Upper lobe of right lung (tissue), 1 donor: Measurements from ENCODE around the gene RNF13. TPM values are rescaled to one million over a fixed set of nuclear protein-coding genes. Genes with fewer than 3 reads are reported as not detected.
"Not testable (repeated sequence)": the region's sequence is repeated elsewhere in the genome, so short reads cannot be mapped to it uniquely, and the experiment has no call there.

ENCODE experiments used
- ATAC-seq: fragments of 200-7000 bp; cut with Tn5 transposase; one replicate; pipeline ENCODE4 v1.9.1; 2020; ENCODE audit warnings: mild to moderate bottlenecking, moderate library complexity
- DNase-seq: peaks from one replicate; pipeline ENCODE4 v3.0.0-alpha.2; 2020
- H3K27ac ChIP-seq: fragments of 200-600 bp; one replicate; pipeline ENCODE4 v1.8.0; 2022
- H3K27me3 ChIP-seq: fragments of 200-600 bp; one replicate; pipeline ENCODE4 v1.8.0; 2022; ENCODE audit warnings: mild to moderate bottlenecking
- H3K36me3 ChIP-seq: fragments of 200-600 bp; one replicate; pipeline ENCODE4 v1.8.0; 2022
- H3K4me1 ChIP-seq: fragments of 200-600 bp; one replicate; pipeline ENCODE4 v1.8.0; 2022
- H3K4me3 ChIP-seq: fragments of 200-600 bp; one replicate; pipeline ENCODE4 v1.8.0; 2022; ENCODE audit warnings: mild to moderate bottlenecking
- H3K9me3 ChIP-seq: fragments of 200-600 bp; one replicate; pipeline ENCODE4 v1.8.0; 2022
- CTCF ChIP-seq: fragments of 200-600 bp; IDR thresholded peaks from one replicate; pipeline ENCODE4 v1.8.0; 2022; ENCODE audit warnings: antibody characterized with exemption
- intact Hi-C: fragments of 100-400 bp; cut with DNase I; formaldehyde crosslinking; loops from one replicate; pipeline ENCODE4 v1.11.0; 2022
- total RNA-seq: library from RNA; stranded (reverse); fragmentation: NEBNext Ultra II Directional; extraction: Animal tissue kit (Norgen Biotek cat#: 25700); gene quantifications from one replicate; pipeline ENCODE4 v1.2.1, GENCODE V29; 2021
- donor health status: DM: no; HTN: yes; CAD: no; lungs with severe emphysema.

Gene RNF13
- total RNA-seq, 1 donor from 2014 or later, result 136 TPM

GRCh38 chr3:149830902-149831301 lies 17.9 kb downstream of the RNF13 start:
- ATAC-seq (no peak), DNase-seq (no peak)
- TF ChIP-seq CTCF, result no peak
- H3K36me3 ChIP-seq, result no peaks in the 10 kb centered on the region
- no peak overlapping the region for H3K4me3 ChIP-seq
- H3K27me3 ChIP-seq, result no peaks in the 10 kb centered on the region
- no peak overlapping the region for H3K27ac ChIP-seq
- peaks cover 9% of the 10 kb centered on the region for H3K9me3 ChIP-seq
- no peaks in the 10 kb centered on the region for H3K4me1 ChIP-seq
- intact Hi-C loops, result no loop called here

GRCh38 chr3:149831321-149831720 lies 18.3 kb downstream of the RNF13 start:
- TF ChIP-seq CTCF, result no peak
- DNase-seq (no peak), ATAC-seq (no peak)
- H3K36me3 ChIP-seq, result no peaks in the 10 kb centered on the region
- H3K4me1 ChIP-seq, result no peaks in the 10 kb centered on the region
- no peak overlapping the region for H3K27ac ChIP-seq
- intact Hi-C loops, result no loop called here
- H3K4me3 ChIP-seq, result no peak overlapping the region
- no peaks in the 10 kb centered on the region for H3K27me3 ChIP-seq
- H3K9me3 ChIP-seq, result peaks cover 9% of the 10 kb centered on the region

GRCh38 chr3:149832086-149832485 lies 19.1 kb downstream of the RNF13 start:
- Histone ChIP-seq H3K27ac (no peak overlapping the region), H3K9me3 (peaks cover 9% of the 10 kb centered on the region), H3K27me3 (no peaks in the 10 kb centered on the region), H3K4me3 (no peak overlapping the region), H3K4me1 (no peaks in the 10 kb centered on the region), H3K36me3 (no peaks in the 10 kb centered on the region)
- ATAC-seq (no peak), DNase-seq (no peak)
- no peak for TF ChIP-seq CTCF
- intact Hi-C loops, result no loop called here

- H3K9me3 ChIP-seq, result peaks cover 9% of the 10 kb centered on the region
- no peaks in the 10 kb centered on the region for H3K36me3 ChIP-seq
- no peak for ATAC-seq
- no peaks in the 10 kb centered on the region for H3K4me1 ChIP-seq
- TF ChIP-seq CTCF, result no peak
- no peaks in the 10 kb centered on the region for H3K27me3 ChIP-seq
- DNase-seq, result no peak
- H3K27ac ChIP-seq, result no peak overlapping the region
- H3K4me3 ChIP-seq, result no peak overlapping the region
- intact Hi-C loops, result no loop called here
Observed at GRCh38 chr3:149833241-149833640, 20.2 kb downstream of the RNF13 start.

- H3K27me3 ChIP-seq, ATAC-seq, intact Hi-C loops, DNase-seq, H3K27ac ChIP-seq, H3K9me3 ChIP-seq, H3K36me3 ChIP-seq, H3K4me3 ChIP-seq: not testable (repeated sequence)
- H3K4me1 ChIP-seq, result peaks cover 12% of the 10 kb centered on the region
Observed at GRCh38 chr3:149838491-149838890, 25.5 kb downstream of the RNF13 start.

- H3K27ac ChIP-seq, ATAC-seq, intact Hi-C loops, H3K9me3 ChIP-seq, H3K27me3 ChIP-seq, H3K36me3 ChIP-seq, H3K4me3 ChIP-seq, DNase-seq: not testable (repeated sequence)
- peaks cover 12% of the 10 kb centered on the region for H3K4me1 ChIP-seq
Observed at GRCh38 chr3:149839469-149839868, 26.5 kb downstream of the RNF13 start.

GRCh38 chr3:149839896-149840295 lies 26.9 kb downstream of the RNF13 start:
- no peaks in the 10 kb centered on the region for H3K9me3 ChIP-seq
- no peaks in the 10 kb centered on the region for H3K36me3 ChIP-seq
- TF ChIP-seq CTCF, result no peak
- DNase-seq (no peak), ATAC-seq (no peak)
- no peaks in the 10 kb centered on the region for H3K27me3 ChIP-seq
- intact Hi-C loops, result no loop called here
- H3K4me1 ChIP-seq, result peaks cover 12% of the 10 kb centered on the region
- H3K4me3 ChIP-seq, result no peak overlapping the region
- H3K27ac ChIP-seq, result no peak overlapping the region
